GM12878 (cell line): ENCODE data around the gene ACAD11.

Experiments used
- CTCF ChIP-seq, 3 experiments: IDR thresholded peaks in 2 of 3; conservative IDR thresholded peaks in 1 of 3; 2 replicates each; pipeline ENCODE4 v1.5.1; 2011; ENCODE audit warnings: low read depth in 3 of 3, low read length in 3 of 3, mild to moderate bottlenecking in 3 of 3, control low read depth in 2 of 3, moderate library complexity in 2 of 3, inconsistent platforms in 1 of 3, mixed read lengths in 1 of 3; ENCODE audit not compliant: control insufficient read depth in 2 of 3, insufficient read depth in 1 of 3; ENCODE audit errors: extremely low read depth in 1 of 3
- MTA3 ChIP-seq: IDR thresholded peaks from 2 replicates; pipeline ENCODE4 v1.6.1; 2012; ENCODE audit warnings: low read length, inconsistent platforms, borderline replicate concordance
- YY1 ChIP-seq: IDR thresholded peaks from 2 replicates; pipeline ENCODE4 v1.6.1; 2011; ENCODE audit warnings: low read depth, mild to moderate bottlenecking, low read length

- TF ChIP-seq MTA3 (no peak), YY1 (no peak), CTCF (IDR thresholded peaks at IDR 0.05 in 2 of 3, conservative IDR thresholded peaks at IDR 0.05 in 1 of 3; ENCODE audit: control insufficient read depth in 2 of 3, extremely low read depth in 1 of 3, insufficient read depth in 1 of 3, low read depth in 3 of 3, low read length in 3 of 3) (no peak)
Measured at GRCh38 chr3:132596326-132596725, 63.3 kb downstream of the ACAD11 start.
